HL-60 (cell line): ENCODE results near the gene COQ10B.
"Not testable (repeated sequence)": the region's sequence is repeated elsewhere in the genome, so short reads cannot be mapped to it uniquely, and the experiment has no call there.

Source experiments
- DNase-seq, 2 experiments: peaks; one replicate each; pipeline ENCODE4 v3.0.0-alpha.2; 2010 to 2020; ENCODE audit warnings: low read depth in 1 of 2, low spot score in 1 of 2
- H3K27ac ChIP-seq: fragments of 250-450 bp; sonication (Bioruptor Pico); replicated peaks from 2 replicates; pipeline ENCODE4 v1.5.1; 2020; ENCODE audit warnings: mild to moderate bottlenecking, moderate library complexity
- H3K27me3 ChIP-seq: fragments of 250-450 bp; sonication (Bioruptor Pico); 2 replicates; pipeline ENCODE4 v1.5.1; 2021; ENCODE audit warnings: mild to moderate bottlenecking, moderate library complexity; ENCODE audit not compliant: insufficient read depth, poor library complexity, severe bottlenecking
- H3K4me3 ChIP-seq: replicated peaks from 2 replicates; pipeline ENCODE4 v1.5.1; 2011; ENCODE audit warnings: mild to moderate bottlenecking, control low read depth, low read length; ENCODE audit not compliant: insufficient read depth
- CTCF ChIP-seq: IDR thresholded peaks from one replicate; pipeline ENCODE4 v1.5.1; 2011; ENCODE audit warnings: low read length, control low read depth, inconsistent platforms; ENCODE audit not compliant: insufficient read depth
- GABPA ChIP-seq: IDR thresholded peaks from 2 replicates; pipeline ENCODE4 v1.6.1; 2012; ENCODE audit warnings: low read depth
- POLR2AphosphoS5 ChIP-seq: IDR thresholded peaks from 2 replicates; pipeline ENCODE4 v1.6.1; 2012; ENCODE audit warnings: low read depth
- REST ChIP-seq: IDR thresholded peaks from 2 replicates; pipeline ENCODE4 v1.6.1; 2012; ENCODE audit warnings: low read depth; ENCODE audit not compliant: insufficient replicate concordance
- SPI1 ChIP-seq: IDR thresholded peaks from 2 replicates; pipeline ENCODE4 v1.6.1; 2012; ENCODE audit warnings: low read depth, mild to moderate bottlenecking, borderline replicate concordance

The COQ10B gene

GRCh38 chr2:197445746-197446145, 7.6 kb upstream of the COQ10B start:
- Histone ChIP-seq H3K27ac (no peak overlapping the region), H3K4me3 (no peak overlapping the region), H3K27me3 (no peaks in the 10 kb centered on the region)
- DNase-seq, result no peak
- no peak for TF ChIP-seq REST
- no peak for TF ChIP-seq SPI1
- TF ChIP-seq GABPA, result no peak
- TF ChIP-seq POLR2AphosphoS5, result no peak
- no peak for TF ChIP-seq CTCF

- TF ChIP-seq GABPA, result no peak
- no peak for TF ChIP-seq SPI1
- DNase-seq, result no peak
- Histone ChIP-seq H3K27me3 (no peaks in the 10 kb centered on the region), H3K27ac (no peak overlapping the region), H3K4me3 (no peak overlapping the region)
Measured at GRCh38 chr2:197446844-197447243, 6.5 kb upstream of the COQ10B start.

- no peak for DNase-seq
- no peak overlapping the region for H3K4me3 ChIP-seq
- TF ChIP-seq CTCF (no peak), REST (no peak), POLR2AphosphoS5 (no peak), GABPA (no peak), SPI1 (no peak)
- H3K27ac ChIP-seq, result no peak overlapping the region
- no peaks in the 10 kb centered on the region for H3K27me3 ChIP-seq
Measured at GRCh38 chr2:197450465-197450864, 2.9 kb upstream of the COQ10B start.

GRCh38 chr2:197450935-197451358, 2.4 kb upstream of the COQ10B start:
- H3K27me3 ChIP-seq, DNase-seq, H3K4me3 ChIP-seq, H3K27ac ChIP-seq: not testable (repeated sequence)

- peak overlapping the region; percentile 56 for H3K4me3 ChIP-seq
- H3K27me3 ChIP-seq, result no peaks in the 10 kb centered on the region
- no peak for TF ChIP-seq POLR2AphosphoS5
- TF ChIP-seq SPI1, result no peak
- no peak for TF ChIP-seq REST
- no peak for DNase-seq
- peak overlapping the region; percentile 88 for H3K27ac ChIP-seq
Measured at GRCh38 chr2:197452754-197453122, 614 bp upstream of the COQ10B start.
